IMR-90 (cell line): ENCODE results near the gene TNNI3K. TPM values are rescaled to one million over a fixed set of nuclear protein-coding genes. Genes with fewer than 3 reads are reported as not detected.

Experiments
- ATAC-seq: fragments of 200-7000 bp; cut with Tn5 transposase; 2 replicates; pipeline ENCODE4 v1.9.1; 2020; ENCODE audit warnings: low read depth, mild to moderate bottlenecking, moderate library complexity
- BruUV-seq: library from RNA; stranded (reverse); fragments of 400-500 nt; replicated peaks from 2 replicates; lab custom pipeline; 2021; lab: Mats Ljungman, UMichigan
- CTCF ChIA-PET: fragments of 300-600 bp; formaldehyde crosslinking; extraction: SDS; loops from one replicate; lab custom pipeline; 2021; ENCODE audit warnings: antibody characterized with exemption; lab: Yijun Ruan, JAX
- POLR2A ChIA-PET: fragments of 300-600 bp; sonication (Branson Sonifier 250); formaldehyde crosslinking; loops from one replicate; lab custom pipeline; 2022; ENCODE audit warnings: antibody characterized with exemption; ENCODE audit not compliant: unreplicated experiment; lab: Charles Lee
- DNase-seq: peaks from one replicate; pipeline ENCODE4 v3.0.0; 2013
- H2AFZ ChIP-seq: replicated peaks from 2 replicates; pipeline ENCODE3; 2013; ENCODE audit warnings: low read length, mild to moderate bottlenecking; ENCODE audit not compliant: poor library complexity
- H2AK5ac ChIP-seq: 2 replicates; pipeline ENCODE4 v1.6.1; 2013; ENCODE audit warnings: low read depth, low read length, inconsistent platforms
- H2AK9ac ChIP-seq: replicated peaks from 2 replicates; pipeline ENCODE3; 2013; ENCODE audit warnings: mild to moderate bottlenecking, low read depth, low read length, moderate library complexity; ENCODE audit not compliant: poor library complexity
- H2BK120ac ChIP-seq: 2 replicates; pipeline ENCODE4 v1.6.1; 2013; ENCODE audit warnings: low read depth, low read length, inconsistent platforms
- H2BK15ac ChIP-seq: 3 replicates; pipeline ENCODE4 v1.6.1; 2013; ENCODE audit warnings: low read depth, low read length, inconsistent platforms
- H2BK20ac ChIP-seq: 2 replicates; pipeline ENCODE4 v1.6.1; 2013; ENCODE audit warnings: low read depth, mild to moderate bottlenecking, inconsistent platforms, low read length, moderate library complexity
- H2BK5ac ChIP-seq: 2 replicates; pipeline ENCODE4 v1.6.1; 2013; ENCODE audit warnings: mild to moderate bottlenecking, low read depth, low read length, inconsistent platforms; ENCODE audit not compliant: poor library complexity, severe bottlenecking
- H3K14ac ChIP-seq: replicated peaks from 2 replicates; pipeline ENCODE4 v1.6.1; 2013; ENCODE audit warnings: low read depth, low read length, inconsistent platforms
- H3K18ac ChIP-seq: 2 replicates; pipeline ENCODE4 v1.6.1; 2013; ENCODE audit warnings: low read depth, low read length, control low read depth
- H3K23ac ChIP-seq: 2 replicates; pipeline ENCODE4 v1.6.1; 2013; ENCODE audit warnings: low read depth, low read length, inconsistent platforms
- H3K27ac ChIP-seq: 2 replicates; pipeline ENCODE4 v1.5.1; 2013; ENCODE audit warnings: mild to moderate bottlenecking, control low read depth, low read length; ENCODE audit not compliant: insufficient read depth
- H3K27me3 ChIP-seq: 2 replicates; pipeline ENCODE4 v1.6.1; 2013; ENCODE audit warnings: low read length; ENCODE audit not compliant: control insufficient read depth, insufficient read depth
- H3K36me3 ChIP-seq: 2 replicates; pipeline ENCODE4 v1.6.1; 2013; ENCODE audit warnings: low read length, mixed read lengths; ENCODE audit not compliant: control insufficient read depth, insufficient read depth
- H3K4ac ChIP-seq: 2 replicates; pipeline ENCODE4 v1.6.1; 2013; ENCODE audit warnings: low read depth, low read length, inconsistent platforms
- H3K4me1 ChIP-seq: 2 replicates; pipeline ENCODE4 v1.6.1; 2013; ENCODE audit warnings: low read length, mixed read lengths; ENCODE audit not compliant: control insufficient read depth, insufficient read depth
- H3K4me2 ChIP-seq: 2 replicates; pipeline ENCODE4 v1.6.1; 2013; ENCODE audit warnings: low read depth, mild to moderate bottlenecking, control low read depth, low read length, moderate library complexity
- H3K4me3 ChIP-seq: 2 replicates; pipeline ENCODE4 v1.5.1; 2013; ENCODE audit warnings: low read depth, mild to moderate bottlenecking, control low read depth, low read length, moderate library complexity; ENCODE audit not compliant: insufficient read depth
- H3K56ac ChIP-seq: 2 replicates; pipeline ENCODE4 v1.6.1; 2013; ENCODE audit warnings: low read length, inconsistent platforms; ENCODE audit not compliant: insufficient read depth; ENCODE audit errors: extremely low read depth
- H3K79me1 ChIP-seq, 2 experiments: 2 replicates each; pipeline ENCODE4 v1.6.1; 2013; ENCODE audit warnings: low read length in 2 of 2, inconsistent platforms in 1 of 2, low read depth in 1 of 2
- H3K9ac ChIP-seq: 2 replicates; pipeline ENCODE4 v1.6.1; 2013; ENCODE audit warnings: low read depth, low read length, control low read depth
- H3K9me1 ChIP-seq: 2 replicates; pipeline ENCODE4 v1.6.1; 2013; ENCODE audit warnings: low read length, inconsistent platforms; ENCODE audit not compliant: insufficient read depth
- H3K9me3 ChIP-seq: 2 replicates; pipeline ENCODE4 v1.6.1; 2013; ENCODE audit warnings: low read length; ENCODE audit not compliant: control insufficient read depth, insufficient read depth
- H4K20me1 ChIP-seq: 2 replicates; pipeline ENCODE4 v1.6.1; 2013; ENCODE audit warnings: low read length, inconsistent platforms; ENCODE audit not compliant: insufficient read depth
- H4K5ac ChIP-seq: 2 replicates; pipeline ENCODE4 v1.6.1; 2013; ENCODE audit warnings: mild to moderate bottlenecking, low read depth, low read length, control low read depth
- H4K8ac ChIP-seq, 2 experiments: 2 replicates each; pipeline ENCODE4 v1.6.1; 2013; ENCODE audit warnings: low read depth in 2 of 2, low read length in 2 of 2, control low read depth in 1 of 2, inconsistent platforms in 1 of 2
- H4K91ac ChIP-seq: 2 replicates; pipeline ENCODE4 v1.6.1; 2013; ENCODE audit warnings: low read depth, low read length, inconsistent platforms; ENCODE audit not compliant: insufficient read depth
- BHLHE40 ChIP-seq: fragments of 150-350 bp; IDR thresholded peaks from 2 replicates; pipeline ENCODE4 v1.6.1; 2016; ENCODE audit warnings: mild to moderate bottlenecking, low read depth, low read length
- CEBPB ChIP-seq: IDR thresholded peaks from 2 replicates; pipeline ENCODE4 v1.6.1; 2012; ENCODE audit warnings: low read depth, low read length, improper control_type of control experiment
- CHD1 ChIP-seq: IDR thresholded peaks from 2 replicates; pipeline ENCODE4 v1.6.1; 2012; ENCODE audit warnings: low read depth, low read length, improper control_type of control experiment
- CTCF ChIP-seq: conservative IDR thresholded peaks from 2 replicates; pipeline ENCODE4 v1.5.1; 2012; ENCODE audit warnings: mild to moderate bottlenecking, low read depth, low read length, improper control_type of control experiment
- ELK1 ChIP-seq: fragments of 150-350 bp; IDR thresholded peaks from 2 replicates; pipeline ENCODE4 v1.6.1; 2016; ENCODE audit warnings: low read depth, mild to moderate bottlenecking, low read length, moderate library complexity, borderline replicate concordance
- FOS ChIP-seq: fragments of 150-350 bp; IDR thresholded peaks from 2 replicates; pipeline ENCODE4 v1.6.1; 2016; ENCODE audit warnings: low read depth, low read length
- MAFK ChIP-seq: IDR thresholded peaks from 2 replicates; pipeline ENCODE4 v1.6.1; 2012; ENCODE audit warnings: low read depth, low read length, improper control_type of control experiment
- MAZ ChIP-seq: IDR thresholded peaks from 2 replicates; pipeline ENCODE4 v1.6.1; 2012; ENCODE audit warnings: low read depth, mild to moderate bottlenecking, low read length, improper control_type of control experiment, moderate library complexity, borderline replicate concordance
- MXI1 ChIP-seq: IDR thresholded peaks from 2 replicates; pipeline ENCODE4 v1.6.1; 2012; ENCODE audit warnings: low read depth, mild to moderate bottlenecking, low read length, moderate library complexity, borderline replicate concordance
- NFE2L2 ChIP-seq: fragments of 150-350 bp; IDR thresholded peaks from 2 replicates; pipeline ENCODE4 v1.6.1; 2016; ENCODE audit warnings: low read depth, mild to moderate bottlenecking, low read length
- POLR2A ChIP-seq: IDR thresholded peaks from 2 replicates; pipeline ENCODE4 v1.6.1; 2012; ENCODE audit warnings: mild to moderate bottlenecking, low read depth, low read length
- RAD21 ChIP-seq: IDR thresholded peaks from 2 replicates; pipeline ENCODE4 v1.6.1; 2012; ENCODE audit warnings: low read length, improper control_type of control experiment
- RCOR1 ChIP-seq: IDR thresholded peaks from 2 replicates; pipeline ENCODE4 v1.6.1; 2012; ENCODE audit warnings: mild to moderate bottlenecking, low read length, improper control_type of control experiment; ENCODE audit not compliant: insufficient replicate concordance
- RFX5 ChIP-seq: IDR thresholded peaks from 2 replicates; pipeline ENCODE4 v1.8.0; 2012; ENCODE audit warnings: low read depth, mild to moderate bottlenecking, low read length, moderate library complexity
- SMC3 ChIP-seq: fragments of 150-350 bp; IDR thresholded peaks from 2 replicates; pipeline ENCODE4 v1.6.1; 2016; ENCODE audit warnings: low read depth, mild to moderate bottlenecking, antibody characterized with exemption, low read length, moderate library complexity
- USF2 ChIP-seq: fragments of 150-350 bp; IDR thresholded peaks from 2 replicates; pipeline ENCODE4 v1.6.1; 2017; ENCODE audit warnings: mild to moderate bottlenecking, antibody characterized with exemption, low read length, low read depth
- whole genome bisulfite sequencing, 2 experiments: methylation state at CpG; one replicate each; pipeline versions ENCODE4 v1.1.5 to v1.1.7; 2013; ENCODE audit warnings: missing lambda C conversion rate in 2 of 2; ENCODE audit not compliant: insufficient read length in 1 of 2; ENCODE audit errors: extremely low coverage in 2 of 2; 5-methylcytosine and 5-hydroxymethylcytosine counted together
- dilution Hi-C: fragments of 300-500 bp; cut with HindIII; formaldehyde crosslinking; loops from one replicate; pipeline ENCODE4 v1.14.3; 2018; ENCODE audit warnings: low sequenced_read_pairs; ENCODE audit not compliant: unreplicated experiment
- in situ Hi-C: fragments of 300-500 bp; cut with MboI; formaldehyde crosslinking; loops from 3 replicates; pipeline ENCODE4 v1.14.3; 2019; ENCODE audit warnings: low sequenced_read_pairs, inconsistent platforms, mixed read lengths
- intact Hi-C: fragments of 100-400 bp; cut with micrococcal nuclease; formaldehyde crosslinking; loops from 2 replicates; pipeline ENCODE4 v1.10.0; 2022
- polyA plus RNA-seq, 3 experiments: library from polyadenylated mRNA; depleted of rRNA; stranded (reverse); fragments of >200 nt; gene quantifications; 2 replicates each; pipeline ENCODE4 v1.2.3, GENCODE V29; 2012; ENCODE audit warnings: low replicate concordance in 1 of 3
- total RNA-seq: library from RNA; depleted of rRNA; stranded (reverse); fragments of >200 nt; gene quantifications from 2 replicates; pipeline ENCODE4 v1.2.3, GENCODE V29; 2012

Gene TNNI3K
- total and polyA plus RNA-seq, 2 of the 4 experiments (the other 2 are of a cell fraction) = 0.90 to 1.3 TPM

DNA sequence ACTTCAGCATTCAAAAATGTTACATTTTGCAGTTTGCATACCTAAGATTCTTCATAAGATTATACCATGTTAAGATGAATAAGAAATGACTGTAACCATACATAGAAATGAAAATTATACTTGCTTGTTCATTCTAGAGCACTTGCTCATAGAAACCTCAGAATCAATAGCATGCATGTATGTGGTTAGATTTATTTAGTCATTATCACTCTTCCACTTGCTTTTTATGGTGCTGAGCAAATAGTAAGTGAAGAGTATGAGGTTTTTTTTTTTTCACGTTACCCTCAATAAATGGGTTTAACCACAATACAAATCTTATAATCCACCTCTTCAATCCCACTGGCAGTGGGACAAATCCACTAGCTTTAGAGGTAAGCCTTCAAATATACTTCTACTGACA, 192.5 kb downstream of the TNNI3K start:
- Histone ChIP-seq H4K5ac (peak overlapping the region; percentile 71; the same call in 1 of the 2 replicates), H4K8ac (peak overlapping the region in 1 of 2 experiments; percentile 64; a peak in 1 of 4 replicates), H3K18ac (peak overlapping the region; percentile 62; the same call in 1 of the 2 replicates), H3K56ac (peak overlapping the region; percentile 14; the same call in 1 of the 2 replicates), H2BK120ac (peak overlapping the region; percentile 65; the same call in 1 of the 2 replicates), H3K4me2 (peak overlapping the region; percentile 10; the same call in 1 of the 2 replicates), H2AK9ac (no peak overlapping the region), H2AFZ (no peak overlapping the region), H2BK15ac (no peak overlapping the region), H3K9me3 (no peaks in the 10 kb centered on the region), H3K14ac (peak overlapping the region; percentile 10; the same call in 1 of the 2 replicates), H4K20me1 (no peaks in the 10 kb centered on the region), H3K23ac (no peak overlapping the region), H3K36me3 (no peaks in the 10 kb centered on the region), H3K4ac (no peak overlapping the region; the same call in 1 of the 2 replicates), H2BK5ac (peak overlapping the region; percentile 94), H3K4me1 (peaks cover 10% of the 10 kb centered on the region; the same call in 1 of the 2 replicates), H3K79me1 (no peaks in the 10 kb centered on the region), H2BK20ac (peak overlapping the region; percentile 61), H4K91ac (no peak overlapping the region), H3K27me3 (no peaks in the 10 kb centered on the region), H3K27ac (no peak overlapping the region), H3K9me1 (no peaks in the 10 kb centered on the region), H3K4me3 (no peak overlapping the region), H3K9ac (no peak overlapping the region), H2AK5ac (no peak overlapping the region)
- ATAC-seq (peak; percentile 22; the same call in 1 of the 2 replicates), DNase-seq (peak; percentile 72)
- BruUV-seq = no TSS peak
- no CpG with 5 or more reads among the region's 1 CpG for WGBS, 2 experiments
- intact Hi-C loops = loop anchor here (5.0 kb wide), 1 partner anchor 220 kb away; no protein-coding TSS in a partner anchor
- POLR2A ChIA-PET = interaction anchor here (0.5 kb wide), 1 partner anchor 8 kb away, joined by 4 read pairs; no protein-coding TSS in a partner anchor
- TF ChIP-seq SMC3 (no peak), MXI1 (no peak), RCOR1 (no peak), FOS (no peak), CEBPB (no peak), CHD1 (no peak), MAZ (no peak), CTCF (no peak), RFX5 (no peak), NFE2L2 (no peak), POLR2A (no peak), BHLHE40 (no peak), RAD21 (no peak), USF2 (no peak), ELK1 (no peak), MAFK (no peak)
- dilution Hi-C loops = no loop called here
- CTCF ChIA-PET = no interaction called here
- in situ Hi-C loops = no loop called here
